LNCAP (cell line): ENCODE measurements around the gene NAA15.

Experiments
- TF ChIP-seq, protein P1 (sequence below): fragments of 450-650 bp; IDR thresholded peaks from 2 replicates; pipeline ENCODE4 v1.5.1; 2017; ENCODE audit warnings: mild to moderate bottlenecking

Gene NAA15

DNA sequence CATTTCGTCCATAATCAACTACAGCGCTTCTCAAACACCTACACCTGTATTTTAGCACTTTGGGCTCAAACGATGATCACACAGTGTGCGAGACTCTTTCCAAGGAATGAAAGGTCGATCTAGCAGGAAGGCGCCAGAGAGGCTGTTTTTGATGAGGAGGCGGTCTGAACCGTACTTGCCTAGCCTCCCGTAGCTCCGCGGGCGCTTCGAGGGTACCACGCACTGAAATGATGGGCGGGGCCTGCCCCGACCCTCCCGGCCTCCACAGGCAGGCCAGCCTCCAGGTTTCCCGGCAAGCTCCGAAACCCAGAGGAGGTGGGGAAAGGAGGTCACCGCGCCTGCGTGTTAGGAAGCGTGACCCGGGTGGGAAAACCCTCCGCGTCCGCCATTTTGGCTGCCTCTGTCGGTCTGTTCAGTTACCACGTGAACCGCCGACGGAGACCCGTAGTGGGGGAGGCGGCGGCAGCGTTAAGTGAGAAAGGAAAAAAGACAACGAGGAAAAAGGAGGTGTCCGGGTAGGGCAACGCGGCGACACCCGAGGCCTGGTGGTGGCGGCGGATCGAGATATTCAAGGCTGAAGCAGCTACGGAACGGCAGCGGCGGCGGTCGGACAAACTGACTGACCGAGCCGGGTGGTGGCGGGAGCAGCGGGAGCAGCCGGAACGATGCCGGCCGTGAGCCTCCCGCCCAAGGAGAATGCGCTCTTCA is at the start of gene NAA15:
TSS of gene NAA15 (plus strand) at position 393 of the 708 bp plus-strand sequence. CDS start at position 666, 273 bp downstream.
- TF ChIP-seq, protein P1, sequence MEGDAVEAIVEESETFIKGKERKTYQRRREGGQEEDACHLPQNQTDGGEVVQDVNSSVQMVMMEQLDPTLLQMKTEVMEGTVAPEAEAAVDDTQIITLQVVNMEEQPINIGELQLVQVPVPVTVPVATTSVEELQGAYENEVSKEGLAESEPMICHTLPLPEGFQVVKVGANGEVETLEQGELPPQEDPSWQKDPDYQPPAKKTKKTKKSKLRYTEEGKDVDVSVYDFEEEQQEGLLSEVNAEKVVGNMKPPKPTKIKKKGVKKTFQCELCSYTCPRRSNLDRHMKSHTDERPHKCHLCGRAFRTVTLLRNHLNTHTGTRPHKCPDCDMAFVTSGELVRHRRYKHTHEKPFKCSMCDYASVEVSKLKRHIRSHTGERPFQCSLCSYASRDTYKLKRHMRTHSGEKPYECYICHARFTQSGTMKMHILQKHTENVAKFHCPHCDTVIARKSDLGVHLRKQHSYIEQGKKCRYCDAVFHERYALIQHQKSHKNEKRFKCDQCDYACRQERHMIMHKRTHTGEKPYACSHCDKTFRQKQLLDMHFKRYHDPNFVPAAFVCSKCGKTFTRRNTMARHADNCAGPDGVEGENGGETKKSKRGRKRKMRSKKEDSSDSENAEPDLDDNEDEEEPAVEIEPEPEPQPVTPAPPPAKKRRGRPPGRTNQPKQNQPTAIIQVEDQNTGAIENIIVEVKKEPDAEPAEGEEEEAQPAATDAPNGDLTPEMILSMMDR = no peak

DNA sequence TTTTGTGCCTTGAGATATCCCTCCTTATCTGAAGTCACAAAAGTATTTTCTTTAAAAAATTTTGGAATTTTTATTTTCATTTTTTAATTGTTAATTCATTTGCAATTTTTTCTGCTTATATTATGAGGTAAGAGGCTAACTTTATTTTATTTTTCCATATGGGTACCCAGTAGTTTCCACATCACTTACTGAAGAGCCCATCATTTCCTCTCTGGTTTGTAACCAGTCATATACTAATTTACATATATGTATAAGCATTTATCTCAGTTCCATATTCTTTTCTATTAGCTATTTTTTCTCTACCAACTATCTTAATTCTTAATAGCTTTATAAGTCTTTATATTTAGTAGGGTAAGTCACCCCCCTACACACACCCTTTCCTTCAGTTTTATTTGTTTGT is 48.3 kb upstream of the NAA15 start:
- TF ChIP-seq, protein P1 = no peak

DNA sequence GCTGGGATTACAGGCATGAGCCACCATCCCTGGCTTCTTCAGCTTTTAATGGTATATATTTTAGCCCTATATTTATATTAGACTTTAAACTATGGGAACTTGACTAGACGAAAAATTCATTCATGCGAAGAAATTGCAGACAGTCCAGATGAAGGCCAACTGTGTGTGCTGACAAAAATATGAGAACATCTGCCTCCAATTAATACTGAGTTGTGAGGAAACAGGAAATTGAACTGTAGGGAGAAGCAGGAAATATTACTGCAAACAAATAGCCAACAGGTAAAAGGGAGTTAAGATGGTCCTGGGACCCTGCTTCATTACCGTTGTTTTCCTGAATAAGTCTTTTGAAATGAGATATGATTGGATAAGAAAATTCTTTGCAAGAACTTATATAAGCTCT is 47.6 kb upstream of the NAA15 start:
- TF ChIP-seq, protein P1 = no peak

DNA sequence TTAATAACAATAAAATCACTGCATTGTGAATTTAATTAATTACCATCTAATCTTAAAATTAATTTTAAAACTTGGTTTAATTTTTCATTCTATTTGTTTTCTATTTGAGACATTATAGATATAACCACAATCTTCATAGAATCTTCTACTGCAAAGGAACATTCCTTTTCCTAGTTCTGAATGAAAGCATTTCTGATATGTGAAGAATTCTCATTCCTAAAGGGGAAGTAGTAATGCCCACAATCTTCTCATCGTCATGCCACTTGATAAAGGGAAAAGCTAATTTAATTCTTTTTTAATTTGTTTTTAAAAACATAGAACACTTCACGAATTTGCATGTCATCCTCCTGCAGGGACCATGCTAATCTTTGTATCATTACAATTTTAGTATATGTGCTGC is 45.0 kb upstream of the NAA15 start:
- TF ChIP-seq, protein P1 = no peak

DNA sequence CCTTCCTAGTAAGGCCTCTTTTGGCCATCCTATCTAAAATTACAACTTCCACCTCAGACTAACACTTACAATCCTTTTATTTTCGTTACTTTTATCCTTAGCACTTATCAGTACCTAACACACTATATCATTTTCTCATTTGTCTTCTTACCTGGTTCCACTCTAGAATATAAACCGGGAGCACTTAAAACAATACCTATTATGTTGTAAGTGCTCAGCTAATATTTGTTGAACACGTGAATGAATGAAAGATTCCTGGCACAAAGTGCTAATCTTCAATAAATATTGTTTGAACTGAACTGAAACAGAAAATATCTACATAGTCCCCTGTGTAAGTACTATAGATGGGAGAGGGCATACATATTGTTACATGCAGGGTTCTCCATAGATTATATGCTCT is 35.7 kb upstream of the NAA15 start:
- TF ChIP-seq, protein P1 = no peak

DNA sequence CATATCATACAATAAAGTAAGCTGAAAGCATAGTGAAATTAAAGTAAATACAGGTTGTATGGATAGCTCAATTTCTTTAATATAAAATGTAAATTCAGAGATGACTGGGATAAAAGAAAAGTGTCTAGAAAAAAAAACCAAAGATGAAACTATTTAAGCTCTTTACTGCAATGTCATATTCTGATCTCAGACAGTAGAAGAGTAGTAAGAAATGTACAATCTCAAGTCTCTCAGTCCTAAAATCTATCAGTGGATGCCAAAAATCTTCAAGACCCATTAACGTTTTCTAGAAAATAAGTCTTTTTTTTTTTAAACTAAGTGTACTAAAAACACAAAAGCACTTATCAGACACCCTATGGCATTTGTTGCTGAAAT is 35.1 kb upstream of the NAA15 start:
- TF ChIP-seq, protein P1 = no peak

DNA sequence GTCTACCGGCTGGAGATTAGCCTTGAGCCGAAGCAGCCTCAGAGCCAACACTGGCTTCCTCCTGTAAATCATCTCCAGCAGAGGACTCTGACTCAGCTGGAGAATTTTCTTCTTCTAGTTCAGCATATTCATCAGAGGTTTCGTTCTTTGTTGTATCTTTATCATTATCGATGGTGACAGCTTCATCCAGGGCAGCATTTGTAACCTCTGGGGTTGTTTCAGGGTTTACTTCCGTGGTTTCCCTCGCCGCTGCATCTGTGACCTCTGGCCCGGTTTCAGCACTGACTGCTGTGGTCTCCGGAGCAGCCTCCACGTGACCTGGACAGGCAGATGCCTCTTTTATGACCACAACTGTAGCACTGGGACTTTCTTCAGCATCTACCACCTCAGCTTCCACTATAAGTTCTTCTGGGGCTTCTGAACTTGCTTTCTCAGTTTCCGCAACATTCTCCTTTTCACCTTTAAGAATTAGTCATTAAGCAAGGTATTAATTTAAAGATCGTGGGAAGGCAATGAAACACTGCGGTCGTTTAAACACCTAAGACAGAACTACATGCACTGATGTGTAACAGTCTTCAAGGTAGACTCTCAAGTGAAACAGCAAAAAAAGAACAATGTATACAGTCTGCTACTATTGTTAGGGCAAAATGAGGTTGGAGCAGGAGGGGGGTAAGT is 34.6 kb upstream of the NAA15 start:
- TF ChIP-seq, protein P1 = no peak
